NCI-H2081 (cell line): ENCODE results near the gene IGSF10.

Experiments used
- DNase-seq, 2 experiments: peaks; one replicate each; lab custom pipeline; 2025; lab: John Stamatoyannopoulos, UW

Gene IGSF10

GRCh38 chr3:151423091-151423490 lies 37.8 kb downstream of the IGSF10 start:
- no peak for DNase-seq

- DNase-seq, result no peak
Observed at GRCh38 chr3:151421938-151422337, 38.9 kb downstream of the IGSF10 start.

- DNase-seq, result no peak
Observed at GRCh38 chr3:151419806-151420205, 41.1 kb downstream of the IGSF10 start.

GRCh38 chr3:151415289-151415688 lies 45.6 kb downstream of the IGSF10 start:
- no peak for DNase-seq

- no peak for DNase-seq
Observed at GRCh38 chr3:151412989-151413388, 47.9 kb downstream of the IGSF10 start.
